Tibial artery (tissue), 4 donors: ENCODE measurements around the gene NLRP6.
"Not testable (repeated sequence)": the region's sequence is repeated elsewhere in the genome, so short reads cannot be mapped to it uniquely, and the experiment has no call there.

Experiments used
- DNase-seq, 2 donors: peaks; one replicate each; pipeline ENCODE4 v3.0.0-alpha.2; 2019
- H3K27ac ChIP-seq, 2 donors: fragments of 200-600 bp; sonication (generic) in 1 of 2; 1 replicate in 1 of 2; 2 replicates in 1 of 2; pipeline ENCODE4 v1.5.1; 2018 to 2019; ENCODE audit warnings: mild to moderate bottlenecking in 1 of 2
- H3K27me3 ChIP-seq, 2 donors: fragments of 200-600 bp; sonication (generic) in 1 of 2; one replicate each; pipeline versions ENCODE4 v1.5.1 to v1.6.0; 2016 to 2019
- H3K36me3 ChIP-seq, 3 donors: fragments of 200-600 bp; sonication (generic) in 2 of 3; one replicate each; pipeline ENCODE4 v1.5.1; 2016 to 2019; ENCODE audit warnings: mild to moderate bottlenecking in 2 of 3
- H3K4me1 ChIP-seq, 4 donors: fragments of 200-600 bp; sonication (generic) in 2 of 4; 1 replicate in 3 of 4; 2 replicates in 1 of 4; pipeline ENCODE4 v1.5.1; 2016 to 2019
- H3K4me3 ChIP-seq, 2 donors: fragments of 200-600 bp; sonication (generic) in 1 of 2; 1 replicate in 1 of 2; 2 replicates in 1 of 2; pipeline ENCODE4 v1.5.1; 2018 to 2019; ENCODE audit warnings: mild to moderate bottlenecking in 2 of 2
- H3K9me3 ChIP-seq, 3 donors: fragments of 200-600 bp; sonication (generic) in 1 of 3; one replicate each; pipeline ENCODE4 v1.5.1; 2016 to 2019
- CTCF ChIP-seq, 2 experiments: fragments of 200-600 bp in 1 of 2; fragments of 450-650 bp in 1 of 2; IDR thresholded peaks; one replicate each; pipeline ENCODE4 v1.5.1; 2017 to 2019; ENCODE audit warnings: antibody characterized with exemption in 2 of 2, mild to moderate bottlenecking in 1 of 2, moderate library complexity in 1 of 2
- intact Hi-C: fragments of 100-400 bp; cut with DNase I; formaldehyde crosslinking; loops from one replicate; pipeline ENCODE4 v1.15.0; 2023; ENCODE audit warnings: low total_unique reads

Gene NLRP6

GRCh38 chr11:327581-327923 lies 49.3 kb downstream of the NLRP6 start:
- Histone ChIP-seq H3K9me3 (no peaks in the 10 kb centered on the region), H3K4me1 (peaks cover 8 to 37% (median 24%) of the 10 kb centered on the region in 4 donors), H3K36me3 (no peaks in the 10 kb centered on the region), H3K4me3 (peak overlapping the region in 1 of 2 donors; percentile 12), H3K27me3 (no peaks in the 10 kb centered on the region), H3K27ac (peak overlapping the region; percentile 65 to 68)
- TF ChIP-seq CTCF (IDR thresholded peaks at IDR 0.05) = no peak
- DNase-seq = no peak
- intact Hi-C loops = no loop called here

GRCh38 chr11:328012-328411 lies 49.8 kb downstream of the NLRP6 start:
- DNase-seq = peak in 1 of 2 donors; percentile 53
- H3K36me3 ChIP-seq = no peaks in the 10 kb centered on the region
- no peak for TF ChIP-seq CTCF (IDR thresholded peaks at IDR 0.05)
- no peak overlapping the region for H3K27ac ChIP-seq
- intact Hi-C loops = no loop called here
- H3K9me3 ChIP-seq = no peaks in the 10 kb centered on the region
- peaks cover 8 to 37% (median 24%) of the 10 kb centered on the region in 4 donors for H3K4me1 ChIP-seq
- H3K4me3 ChIP-seq = no peak overlapping the region
- no peaks in the 10 kb centered on the region for H3K27me3 ChIP-seq

- H3K9me3 ChIP-seq, H3K27ac ChIP-seq, intact Hi-C loops, H3K36me3 ChIP-seq, H3K4me3 ChIP-seq, H3K27me3 ChIP-seq: not testable (repeated sequence)
- H3K4me1 ChIP-seq = peaks cover 8 to 37% (median 24%) of the 10 kb centered on the region in 4 donors
- DNase-seq = peak in 1 of 2 donors; percentile 35
Measured at GRCh38 chr11:328516-329100, 50.4 kb downstream of the NLRP6 start.

GRCh38 chr11:329886-330253 lies 51.7 kb downstream of the NLRP6 start:
- H3K9me3 ChIP-seq = no peaks in the 10 kb centered on the region
- TF ChIP-seq CTCF (IDR thresholded peaks at IDR 0.05) = no peak
- intact Hi-C loops = no loop called here
- DNase-seq = peak in 1 of 2 donors; percentile 2
- peaks cover 8 to 28% (median 21%) of the 10 kb centered on the region in 4 donors for H3K4me1 ChIP-seq
- H3K36me3 ChIP-seq = no peaks in the 10 kb centered on the region
- H3K27me3 ChIP-seq = no peaks in the 10 kb centered on the region
- H3K4me3 ChIP-seq = no peak overlapping the region
- no peak overlapping the region for H3K27ac ChIP-seq

GRCh38 chr11:330307-330693 lies 52.1 kb downstream of the NLRP6 start:
- Histone ChIP-seq H3K36me3 (no peaks in the 10 kb centered on the region), H3K4me3 (no peak overlapping the region), H3K9me3 (no peaks in the 10 kb centered on the region), H3K4me1 (peaks cover 8 to 27% (median 21%) of the 10 kb centered on the region in 4 donors), H3K27me3 (no peaks in the 10 kb centered on the region), H3K27ac (no peak overlapping the region)
- no peak for TF ChIP-seq CTCF (IDR thresholded peaks at IDR 0.05)
- DNase-seq = peak in 1 of 2 donors; percentile 56
- intact Hi-C loops = no loop called here

GRCh38 chr11:330694-331357 lies 52.6 kb downstream of the NLRP6 start:
- H3K36me3 ChIP-seq = no peaks in the 10 kb centered on the region
- no peaks in the 10 kb centered on the region for H3K27me3 ChIP-seq
- intact Hi-C loops = no loop called here
- no peaks in the 10 kb centered on the region for H3K9me3 ChIP-seq
- H3K4me3 ChIP-seq = no peak overlapping the region
- no peak for TF ChIP-seq CTCF (IDR thresholded peaks at IDR 0.05)
- H3K4me1 ChIP-seq = peaks cover 8 to 22% (median 17%) of the 10 kb centered on the region in 4 donors
- peak in 1 of 2 donors; percentile 64 for DNase-seq
- H3K27ac ChIP-seq = no peak overlapping the region
